WI38 (cell line): ENCODE results near the gene UNC5A.

Experiments used
- H3K4me3 ChIP-seq: 2 replicates; pipeline ENCODE4 v1.5.1; 2011; ENCODE audit warnings: low read depth, mild to moderate bottlenecking, control low read depth, low read length
- CTCF ChIP-seq: IDR thresholded peaks from 2 replicates; pipeline ENCODE4 v1.5.1; 2012; ENCODE audit warnings: low read depth, mild to moderate bottlenecking, control low read depth, low read length

The UNC5A gene

GRCh38 chr5:176817841-176818377 lies 7.5 kb downstream of the UNC5A start:
- H3K4me3 ChIP-seq: no peak overlapping the region
- TF ChIP-seq CTCF: 0 out of 2 replicates have a peak, but pooled peaks have one; percentile 6

- H3K4me3 ChIP-seq: no peak overlapping the region
- no peak for TF ChIP-seq CTCF
Measured at GRCh38 chr5:176818391-176819098, 8.2 kb downstream of the UNC5A start.

GRCh38 chr5:176819476-176819875 lies 9.1 kb downstream of the UNC5A start:
- H3K4me3 ChIP-seq: no peak overlapping the region
- no peak for TF ChIP-seq CTCF

GRCh38 chr5:176820937-176821336 lies 10.6 kb downstream of the UNC5A start:
- no peak overlapping the region for H3K4me3 ChIP-seq
- no peak for TF ChIP-seq CTCF

GRCh38 chr5:176821441-176821840 lies 11.1 kb downstream of the UNC5A start:
- TF ChIP-seq CTCF: no peak
- H3K4me3 ChIP-seq: no peak overlapping the region

GRCh38 chr5:176822041-176822792 lies 11.9 kb downstream of the UNC5A start:
- no peak overlapping the region for H3K4me3 ChIP-seq
- TF ChIP-seq CTCF: no peak
